GM13977 (cell line): Measurements from ENCODE around the gene MYO5B.

Source experiments
- DNase-seq: peaks from one replicate; pipeline ENCODE4 v3.0.0; 2012; ENCODE audit warnings: low spot score
- in situ Hi-C: fragments of 300-500 bp; cut with MboI; formaldehyde crosslinking; loops from one replicate; pipeline ENCODE4 v1.12.0; 2022; ENCODE audit warnings: low sequenced_read_pairs, low pct_unique_long_range_greater_than_20kb, mixed read lengths, inconsistent platforms; ENCODE audit not compliant: unreplicated experiment
- TF ChIP-seq, protein P1 (sequence below): IDR thresholded peaks from 2 replicates; pipeline ENCODE4 v1.5.1; 2012; ENCODE audit warnings: mild to moderate bottlenecking, control low read depth; ENCODE audit not compliant: insufficient read depth; ENCODE audit errors: extremely low read depth, missing control alignments

The MYO5B gene

DNA sequence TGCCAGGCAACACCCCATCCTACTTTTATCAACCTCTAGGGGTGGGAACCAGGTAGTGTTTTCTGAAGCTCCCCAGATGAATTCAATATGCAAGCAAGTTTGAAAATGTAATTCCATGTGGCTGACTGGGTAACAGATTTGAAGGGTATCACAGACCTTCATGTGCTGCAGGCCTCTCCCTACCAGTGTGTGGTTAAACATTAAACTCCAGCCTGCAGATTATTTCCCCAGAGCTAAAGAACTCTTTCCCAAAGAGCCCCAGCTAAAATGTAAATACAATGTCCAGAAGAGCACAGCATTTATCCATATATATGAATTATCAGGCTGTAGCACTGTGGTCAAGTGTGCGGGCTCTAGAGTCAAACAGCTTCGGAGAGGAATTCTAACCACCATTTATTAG lies 134.1 kb downstream of the MYO5B start:
- no peak for DNase-seq
- in situ Hi-C loops = no loop called here
- TF ChIP-seq, protein P1, sequence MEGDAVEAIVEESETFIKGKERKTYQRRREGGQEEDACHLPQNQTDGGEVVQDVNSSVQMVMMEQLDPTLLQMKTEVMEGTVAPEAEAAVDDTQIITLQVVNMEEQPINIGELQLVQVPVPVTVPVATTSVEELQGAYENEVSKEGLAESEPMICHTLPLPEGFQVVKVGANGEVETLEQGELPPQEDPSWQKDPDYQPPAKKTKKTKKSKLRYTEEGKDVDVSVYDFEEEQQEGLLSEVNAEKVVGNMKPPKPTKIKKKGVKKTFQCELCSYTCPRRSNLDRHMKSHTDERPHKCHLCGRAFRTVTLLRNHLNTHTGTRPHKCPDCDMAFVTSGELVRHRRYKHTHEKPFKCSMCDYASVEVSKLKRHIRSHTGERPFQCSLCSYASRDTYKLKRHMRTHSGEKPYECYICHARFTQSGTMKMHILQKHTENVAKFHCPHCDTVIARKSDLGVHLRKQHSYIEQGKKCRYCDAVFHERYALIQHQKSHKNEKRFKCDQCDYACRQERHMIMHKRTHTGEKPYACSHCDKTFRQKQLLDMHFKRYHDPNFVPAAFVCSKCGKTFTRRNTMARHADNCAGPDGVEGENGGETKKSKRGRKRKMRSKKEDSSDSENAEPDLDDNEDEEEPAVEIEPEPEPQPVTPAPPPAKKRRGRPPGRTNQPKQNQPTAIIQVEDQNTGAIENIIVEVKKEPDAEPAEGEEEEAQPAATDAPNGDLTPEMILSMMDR = no peak

DNA sequence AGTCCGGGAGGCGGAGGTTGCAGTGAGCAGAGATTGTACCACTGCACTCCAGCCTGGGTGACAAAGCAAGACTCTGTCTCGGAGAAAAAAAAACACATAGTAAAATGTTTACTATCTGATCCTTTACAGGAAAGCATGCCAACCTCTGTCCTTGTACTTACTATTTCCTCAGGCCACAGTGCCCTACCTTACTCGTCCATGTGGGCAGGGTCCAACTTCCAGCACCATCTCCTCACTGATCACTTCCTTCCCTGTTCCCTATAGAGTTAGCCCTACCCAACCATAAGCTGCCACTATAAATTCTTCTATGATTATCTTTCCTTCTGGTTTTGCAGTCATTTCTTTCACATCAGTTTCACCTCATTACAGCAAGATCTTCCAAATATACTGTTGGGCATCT lies 136.2 kb downstream of the MYO5B start:
- in situ Hi-C loops = no loop called here
- TF ChIP-seq, protein P1 = no peak
- no peak for DNase-seq

DNA sequence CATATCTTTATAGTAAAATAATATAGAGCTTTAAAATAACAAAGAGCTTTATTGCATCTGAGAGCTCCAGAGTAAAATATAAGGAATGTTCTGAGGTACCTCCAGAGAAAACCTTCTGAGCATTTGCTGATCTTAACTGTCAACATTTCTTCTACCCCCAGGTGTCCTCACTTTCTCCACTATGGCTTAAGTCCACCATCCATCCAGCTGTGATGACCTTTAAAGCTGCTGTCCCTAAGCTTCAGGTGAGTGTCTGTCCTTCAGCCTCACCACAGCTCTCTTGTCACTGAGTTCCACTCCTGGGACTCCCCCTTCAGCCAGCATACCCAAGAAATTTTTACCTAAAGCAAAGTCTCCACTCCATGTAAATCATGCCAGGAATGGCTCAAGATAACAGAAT lies 137.9 kb downstream of the MYO5B start:
- DNase-seq = no peak
- in situ Hi-C loops = no loop called here
- TF ChIP-seq, protein P1 = no peak

DNA sequence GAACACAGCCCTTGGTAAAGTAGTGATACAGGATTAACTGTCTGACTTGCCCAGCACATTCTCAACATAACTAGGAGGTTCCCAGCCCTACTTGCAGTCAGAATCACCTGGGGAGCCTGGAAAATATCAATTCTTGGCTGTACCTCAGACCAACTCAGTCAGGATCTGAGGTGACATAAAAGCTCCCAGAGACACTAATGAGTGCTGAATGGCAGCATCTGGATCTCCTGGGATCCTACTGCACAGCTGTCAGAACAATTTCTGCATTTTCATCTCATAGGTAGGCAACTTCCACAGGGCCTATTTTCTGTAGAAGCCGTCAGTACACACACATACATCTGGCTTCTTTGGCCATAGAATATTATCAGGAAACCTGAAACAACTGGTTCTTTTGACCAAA lies 138.8 kb downstream of the MYO5B start:
- TF ChIP-seq, protein P1 = no peak
- no peak for DNase-seq
- in situ Hi-C loops = no loop called here

DNA sequence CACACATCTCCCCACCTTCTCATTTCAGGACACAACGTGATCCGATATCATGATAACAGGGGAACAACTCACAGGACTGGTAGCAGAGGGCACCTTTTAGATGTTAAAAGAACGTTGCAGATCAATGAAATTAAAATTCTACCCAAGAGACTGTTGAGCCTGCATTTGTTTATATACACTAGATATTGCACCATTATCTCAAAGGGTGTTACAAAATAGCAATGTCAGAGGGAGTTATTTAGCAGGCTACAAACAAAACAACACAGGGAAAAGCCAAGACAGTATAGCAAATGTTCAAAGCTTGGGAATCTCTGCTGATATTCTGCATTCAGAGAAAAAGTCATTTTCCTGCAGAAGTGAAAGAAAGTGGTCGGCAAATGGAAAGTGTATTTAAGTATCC lies 139.5 kb downstream of the MYO5B start:
- DNase-seq = no peak
- TF ChIP-seq, protein P1 = no peak
- in situ Hi-C loops = no loop called here

DNA sequence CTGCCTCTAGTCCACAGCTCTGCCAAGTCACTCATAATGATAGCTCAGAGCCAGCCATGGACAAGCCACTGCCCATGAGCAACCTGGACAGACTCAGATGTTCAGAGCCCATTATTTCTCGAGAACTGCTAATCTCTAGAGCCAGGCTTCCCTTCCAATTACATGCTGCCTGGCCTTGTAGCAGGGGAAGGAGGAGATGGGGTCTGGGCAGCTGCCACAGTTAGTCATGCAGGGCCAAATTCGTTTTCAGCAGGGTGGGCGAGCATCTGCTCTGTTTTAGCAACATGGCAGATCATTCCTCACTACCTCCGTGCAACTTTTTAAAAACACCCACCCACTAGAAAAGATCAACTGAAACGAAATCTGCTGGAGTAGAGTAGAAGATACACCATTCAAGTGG lies 141.8 kb downstream of the MYO5B start:
- in situ Hi-C loops = no loop called here
- TF ChIP-seq, protein P1 = no peak
- no peak for DNase-seq

DNA sequence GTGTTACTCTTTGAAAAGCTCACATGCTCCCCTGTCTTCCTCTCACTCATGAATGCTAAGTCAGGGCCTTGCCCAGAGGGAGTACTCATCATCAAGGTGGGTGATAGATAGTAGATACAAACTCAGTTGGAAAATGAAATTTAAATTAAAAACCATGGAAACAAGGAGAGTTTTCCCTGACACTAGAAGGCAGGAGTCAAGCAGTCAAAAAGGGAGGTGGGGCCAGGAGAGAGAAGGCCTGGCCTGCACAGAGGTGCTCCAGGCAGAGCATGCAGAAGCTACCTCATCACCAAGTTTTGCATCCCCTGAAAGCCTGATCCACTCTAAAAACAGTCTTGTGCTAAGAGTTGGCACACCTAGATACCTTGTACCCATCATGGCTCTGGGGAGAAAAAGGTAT lies 143.7 kb downstream of the MYO5B start:
- DNase-seq = no peak
- in situ Hi-C loops = no loop called here
- TF ChIP-seq, protein P1 = no peak
